ENCODE measurements around the gene CD300LG. TPM values are rescaled to one million over a fixed set of nuclear protein-coding genes. Genes with fewer than 3 reads are reported as not detected.
"Not testable (repeated sequence)": the region's sequence is repeated elsewhere in the genome, so short reads cannot be mapped to it uniquely, and the experiment has no call there.

CD300LG gene
- total RNA-seq, 1 experiment from 2014 or later: not detected

DNA sequence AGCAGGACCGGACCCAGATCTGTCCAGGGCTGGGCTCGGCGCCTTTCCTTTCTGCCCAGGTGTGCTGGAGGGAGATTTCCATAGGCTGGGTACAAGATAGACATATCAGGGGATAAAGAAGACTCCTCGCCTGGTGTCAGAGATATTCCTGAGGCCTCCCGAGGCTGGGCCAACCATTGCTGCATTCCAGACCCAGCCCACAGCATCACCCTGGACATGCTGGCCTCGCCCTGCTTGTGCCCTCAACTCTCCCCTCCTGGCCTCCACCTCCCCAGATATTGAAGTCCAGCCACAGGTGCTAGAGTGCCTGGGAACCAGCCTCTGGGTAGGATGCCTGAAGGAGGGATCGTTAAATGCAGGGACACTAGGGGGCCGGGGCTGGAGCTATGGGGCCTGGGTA, 2.1 kb downstream of the CD300LG start:
- no peak for DNase-seq (ENCODE audit: extremely low read depth, low read depth)

GRCh38 chr17:43852571-43852970, 5.6 kb downstream of the CD300LG start:
- DNase-seq (ENCODE audit: extremely low read depth, low read depth): no peak

DNA sequence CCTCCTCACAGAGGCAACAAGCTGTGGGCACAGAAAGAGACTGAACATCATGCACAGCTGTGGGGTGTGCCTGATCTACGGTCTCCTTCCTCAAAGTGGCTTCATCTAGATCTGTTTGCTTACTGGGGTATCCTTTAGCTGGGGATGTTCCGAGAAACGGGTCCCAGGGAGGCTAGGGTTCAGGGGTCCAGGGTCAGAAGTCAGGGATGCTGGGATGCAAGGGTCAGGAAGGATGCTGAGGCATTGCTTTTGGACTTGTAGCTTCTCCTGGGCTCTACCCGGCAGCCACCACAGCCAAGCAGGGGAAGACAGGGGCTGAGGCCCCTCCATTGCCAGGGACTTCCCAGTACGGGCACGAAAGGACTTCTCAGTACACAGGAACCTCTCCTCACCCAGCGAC, 6.6 kb downstream of the CD300LG start:
- DNase-seq (ENCODE audit: extremely low read depth, low read depth): no peak

- DNase-seq (ENCODE audit: extremely low read depth, low read depth): no peak
Measured at GRCh38 chr17:43854498-43854897, 7.5 kb downstream of the CD300LG start.

DNA sequence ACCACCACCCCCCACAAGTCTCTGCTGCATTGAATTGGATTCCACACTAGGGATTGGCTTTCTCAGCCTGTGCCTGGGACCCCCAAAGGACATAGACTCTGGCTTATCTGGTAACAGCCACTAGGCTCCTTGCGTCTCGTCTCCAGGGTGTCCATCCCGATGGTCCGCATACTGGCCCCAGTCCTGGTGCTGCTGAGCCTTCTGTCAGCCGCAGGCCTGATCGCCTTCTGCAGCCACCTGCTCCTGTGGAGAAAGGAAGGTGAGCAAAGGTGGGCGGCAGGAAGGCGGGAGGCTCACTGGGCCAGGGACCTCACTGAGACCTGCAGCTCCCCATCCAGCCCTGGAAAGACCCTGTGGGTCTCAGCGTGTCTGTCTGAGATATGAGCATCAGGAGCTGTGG, 8.1 kb downstream of the CD300LG start:
- no peak for DNase-seq (ENCODE audit: extremely low read depth, low read depth)

GRCh38 chr17:43856141-43856540, 9.2 kb downstream of the CD300LG start:
- DNase-seq (ENCODE audit: extremely low read depth, low read depth): no peak

DNA sequence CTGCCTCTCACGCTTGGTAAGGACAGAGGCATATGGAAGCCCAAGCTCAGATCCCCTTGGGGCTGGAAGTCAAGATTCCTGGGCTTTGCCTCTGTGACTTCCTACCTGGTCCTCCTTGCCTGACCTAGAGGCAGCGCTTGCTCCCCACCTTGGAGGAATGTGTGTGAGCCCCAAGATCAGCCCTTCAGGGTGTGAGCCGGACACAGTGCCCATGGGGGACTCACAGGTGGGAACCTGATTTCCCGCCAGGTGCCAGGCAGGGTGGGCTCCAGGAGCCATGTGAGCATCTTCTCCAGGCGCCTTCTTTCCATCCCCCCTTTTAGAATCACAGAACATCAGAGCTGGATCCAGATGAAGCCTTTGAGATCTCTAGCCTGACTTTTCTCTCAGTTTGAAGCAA, 10.2 kb downstream of the CD300LG start:
- no peak for DNase-seq (ENCODE audit: extremely low read depth, low read depth)

DNA sequence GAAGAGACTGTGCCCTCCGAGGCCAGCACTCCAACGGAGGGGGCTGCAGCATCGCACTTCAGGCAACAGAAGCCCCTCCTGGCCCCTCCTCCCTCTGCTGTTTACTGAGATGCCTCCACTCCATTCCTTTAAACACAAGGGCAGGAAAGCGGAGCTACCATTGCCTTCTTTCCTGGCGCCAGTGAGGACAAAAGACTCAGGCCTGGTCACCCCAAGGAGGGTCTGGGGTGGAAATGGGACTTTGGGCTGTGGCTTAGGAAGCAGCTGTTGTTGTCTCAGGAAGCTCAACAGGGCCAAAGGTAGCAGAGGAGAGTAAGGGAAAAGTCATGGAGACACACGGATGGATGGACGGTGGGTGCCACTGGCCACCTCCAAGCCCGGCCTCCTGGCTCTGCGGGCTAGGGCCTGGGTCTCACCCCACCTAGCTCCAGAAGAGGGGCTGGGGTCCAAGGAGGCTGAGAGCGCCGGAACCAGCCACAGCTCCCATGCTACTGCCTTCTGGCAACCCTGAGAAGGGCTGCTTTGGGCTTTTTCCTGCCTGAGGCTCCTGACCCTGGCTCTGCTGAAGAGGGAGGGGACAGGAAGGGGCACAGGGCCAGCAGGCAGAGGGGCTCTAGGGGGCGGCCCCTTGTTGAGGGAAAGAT, 11.1 kb downstream of the CD300LG start:
- DNase-seq (ENCODE audit: extremely low read depth, low read depth): no peak

GRCh38 chr17:43860077-43860725, 13.2 kb downstream of the CD300LG start:
- DNase-seq (ENCODE audit: extremely low read depth, low read depth): no peak

- no peak for DNase-seq (ENCODE audit: extremely low read depth, low read depth)
Measured at GRCh38 chr17:43860927-43861622, 14.1 kb downstream of the CD300LG start.

- DNase-seq (ENCODE audit: extremely low read depth, low read depth): no peak
Measured at GRCh38 chr17:43861960-43862359, 15.0 kb downstream of the CD300LG start.

GRCh38 chr17:43864161-43864984, 17.4 kb downstream of the CD300LG start:
- DNase-seq (ENCODE audit: extremely low read depth, low read depth): no peak

GRCh38 chr17:43868226-43868994, 21.4 kb downstream of the CD300LG start:
- DNase-seq (ENCODE audit: extremely low read depth, low read depth): no peak

DNA sequence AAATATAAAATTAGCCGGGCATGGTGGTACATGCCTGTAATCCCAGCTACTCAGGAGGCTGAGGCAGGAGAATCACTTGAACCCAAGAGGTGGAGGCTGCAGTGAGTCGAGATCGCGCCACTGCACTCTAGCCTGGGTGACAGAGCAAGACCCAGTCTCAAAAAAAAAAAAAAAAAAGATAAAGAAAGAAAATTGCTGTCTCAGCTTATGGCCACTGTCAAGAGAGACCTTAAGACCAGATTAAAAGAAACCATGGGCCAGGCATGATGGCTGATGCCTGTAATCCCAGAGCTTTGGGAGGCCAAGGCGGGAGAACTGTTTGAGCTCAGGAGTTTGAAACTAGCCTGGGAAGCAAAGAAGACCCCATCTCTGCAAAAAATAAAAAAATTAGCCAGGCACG, 22.1 kb downstream of the CD300LG start:
- DNase-seq (ENCODE audit: extremely low read depth, low read depth): not testable (repeated sequence)

DNA sequence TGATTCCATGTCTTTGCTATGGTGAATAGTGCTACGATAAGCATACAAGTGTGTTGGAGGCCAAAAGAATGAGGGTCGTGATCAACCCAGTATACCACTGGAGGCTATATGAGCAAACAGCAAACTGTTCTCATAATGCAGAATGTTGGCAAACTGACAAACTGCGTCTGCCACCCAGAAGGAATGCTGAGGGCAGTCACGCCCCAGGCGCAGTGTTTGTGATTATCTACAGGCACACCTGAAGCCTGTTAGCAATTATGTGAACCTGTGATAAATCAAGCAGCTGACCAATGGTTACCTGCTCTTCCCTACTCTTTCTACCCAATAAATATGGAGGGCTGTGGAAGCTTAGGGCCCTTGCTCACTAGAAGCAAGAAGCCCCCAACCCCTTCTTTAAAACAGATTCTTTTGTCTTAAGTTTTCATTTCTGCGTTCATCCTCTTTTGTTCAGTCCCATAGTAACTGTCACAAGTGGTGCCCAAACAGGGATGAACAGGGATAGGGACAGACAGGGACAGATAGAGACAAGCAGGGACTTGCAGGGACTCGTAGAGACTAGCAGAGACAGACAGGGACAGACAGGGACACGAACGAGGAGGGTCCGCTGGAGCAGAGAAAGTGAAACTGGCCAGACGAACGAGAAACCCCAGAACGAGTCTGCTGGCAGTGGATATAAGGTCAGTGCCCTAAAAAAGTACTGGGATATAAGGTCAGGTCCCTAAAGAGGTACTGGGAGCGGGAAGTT, 25.1 kb downstream of the CD300LG start:
- no peak for DNase-seq (ENCODE audit: extremely low read depth, low read depth)

GRCh38 chr17:43873091-43873490, 26.1 kb downstream of the CD300LG start:
- DNase-seq (ENCODE audit: extremely low read depth, low read depth): no peak

DNA sequence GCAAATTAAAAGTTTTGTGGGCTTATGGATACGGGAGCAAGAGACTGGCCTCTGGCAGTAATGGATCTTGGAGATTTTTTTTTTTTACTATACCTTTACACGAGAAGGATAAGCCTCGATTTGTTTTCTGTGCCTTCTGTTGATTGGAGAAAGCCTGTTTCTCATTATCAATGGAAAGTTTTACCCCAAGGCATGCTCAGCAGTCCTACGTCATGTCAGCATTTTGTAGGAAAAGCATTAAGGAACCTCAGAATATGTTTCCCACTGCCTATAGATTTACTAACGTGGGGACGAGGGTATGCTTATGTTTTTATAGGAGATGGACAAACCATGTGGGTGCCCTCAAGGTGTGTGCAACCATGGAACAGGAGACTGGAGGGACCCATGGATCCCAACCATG, 26.8 kb downstream of the CD300LG start:
- no peak for DNase-seq (ENCODE audit: extremely low read depth, low read depth)

GRCh38 chr17:43874293-43874692, 27.3 kb downstream of the CD300LG start:
- no peak for DNase-seq (ENCODE audit: extremely low read depth, low read depth)

DNA sequence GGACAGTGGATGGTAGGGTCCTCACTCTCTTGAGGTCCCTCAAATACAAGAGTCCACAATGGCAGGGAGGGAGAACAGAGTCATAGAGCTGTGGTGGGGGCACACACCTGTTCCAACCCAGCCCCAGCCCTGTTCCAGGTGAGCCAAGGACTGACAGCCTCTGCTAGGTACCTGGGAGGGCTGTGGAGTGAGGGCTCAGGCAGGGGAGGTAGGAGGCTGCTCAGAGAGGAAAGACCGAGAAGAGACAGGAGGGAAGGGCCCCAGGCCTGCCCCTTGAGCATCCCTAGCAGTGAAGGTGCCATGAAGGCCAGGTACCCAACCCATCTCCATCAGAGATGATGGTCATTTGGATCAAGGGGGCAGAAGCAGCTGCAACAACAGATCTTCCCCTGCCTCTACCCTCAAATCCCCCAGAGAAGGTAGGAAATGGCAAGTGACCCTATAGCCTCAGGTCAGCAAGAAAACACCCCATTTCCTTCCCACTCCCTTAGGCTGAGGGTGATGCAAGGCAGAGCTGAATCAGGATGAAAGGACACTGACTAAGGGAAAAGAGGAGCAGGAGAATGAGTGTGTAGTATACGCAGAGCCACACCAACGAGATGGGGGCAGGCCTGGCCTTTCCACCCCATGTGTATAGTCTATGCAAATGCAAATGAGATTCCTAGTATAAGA, 28.6 kb downstream of the CD300LG start:
- DNase-seq (ENCODE audit: extremely low read depth, low read depth): no peak

All from NCI-H460 (cell line).